T47D (cell line): ENCODE measurements around the gene SRPX.
A peak's percentile ranks its signal among the peaks of the same experiment; 100 is the strongest.

ENCODE experiments used
- DNase-seq, 2 experiments: peaks; one replicate each; pipeline versions ENCODE4 v3.0.0 to v3.0.0-alpha.2; 2011 to 2012; ENCODE audit warnings: low read depth in 1 of 2, low spot score in 1 of 2
- JUND ChIP-seq: IDR thresholded peaks from 2 replicates; pipeline ENCODE4 v1.6.1; 2012; ENCODE audit warnings: low read depth
- in situ Hi-C: cut with HindIII; loops from 2 replicates; pipeline ENCODE4 v1.10.0; 2016; ENCODE audit warnings: low sequenced_read_pairs, low pct_unique_long_range_greater_than_20kb

The SRPX gene

GRCh38 chrX:38224160-38224559 lies 3.5 kb upstream of the SRPX start:
- DNase-seq, result no peak
- in situ Hi-C loops, result no loop called here
- no peak for TF ChIP-seq JUND

- DNase-seq, result no peak
- TF ChIP-seq JUND, result no peak
- in situ Hi-C loops, result no loop called here
Measured at GRCh38 chrX:38221391-38221929, 789 bp upstream of the SRPX start.

- no peak for TF ChIP-seq JUND
- in situ Hi-C loops, result no loop called here
- DNase-seq, result peak in 1 of 2 experiments; percentile 45
Measured at GRCh38 chrX:38220024-38220414, 652 bp downstream of the SRPX start.

- DNase-seq, result no peak
- no peak for TF ChIP-seq JUND
- in situ Hi-C loops, result no loop called here
Measured at GRCh38 chrX:38216642-38217041, 4.0 kb downstream of the SRPX start.

- in situ Hi-C loops, result no loop called here
- TF ChIP-seq JUND, result no peak
- no peak for DNase-seq
Measured at GRCh38 chrX:38214551-38215531, 5.8 kb downstream of the SRPX start.

- no peak for TF ChIP-seq JUND
- DNase-seq, result no peak
- in situ Hi-C loops, result no loop called here
Measured at GRCh38 chrX:38214044-38214443, 6.6 kb downstream of the SRPX start.

GRCh38 chrX:38211891-38212635 lies 8.6 kb downstream of the SRPX start:
- no peak for DNase-seq
- in situ Hi-C loops, result no loop called here
- TF ChIP-seq JUND, result no peak

GRCh38 chrX:38206542-38206941 lies 14.1 kb downstream of the SRPX start:
- no peak for TF ChIP-seq JUND
- no peak for DNase-seq
- in situ Hi-C loops, result no loop called here

- no peak for TF ChIP-seq JUND
- in situ Hi-C loops, result no loop called here
- DNase-seq, result no peak
Measured at GRCh38 chrX:38206036-38206435, 14.6 kb downstream of the SRPX start.

GRCh38 chrX:38205039-38205438 lies 15.6 kb downstream of the SRPX start:
- DNase-seq, result no peak
- in situ Hi-C loops, result no loop called here
- TF ChIP-seq JUND, result no peak

GRCh38 chrX:38192007-38192810 lies 28.5 kb downstream of the SRPX start:
- no peak for TF ChIP-seq JUND
- peak in 1 of 2 experiments; percentile 31 for DNase-seq
- in situ Hi-C loops, result no loop called here
